IPS DF 19.7 (cell line): Measurements from ENCODE around the gene CDK8.
"Not testable (repeated sequence)": the region's sequence is repeated elsewhere in the genome, so short reads cannot be mapped to it uniquely, and the experiment has no call there.

Source experiments
- DNase-seq: peaks from one replicate; pipeline ENCODE4 v3.0.0-alpha.2; 2013; ENCODE audit warnings: low read depth, low spot score

The CDK8 gene

GRCh38 chr13:26253262-26253786 lies 605 bp upstream of the CDK8 start:
- no peak for DNase-seq

- DNase-seq, result no peak
Observed at GRCh38 chr13:26254583-26255111, 718 bp downstream of the CDK8 start.

- no peak for DNase-seq
Observed at GRCh38 chr13:26255115-26255514, 1.2 kb downstream of the CDK8 start.

- no peak for DNase-seq
Observed at GRCh38 chr13:26255691-26256277, 1.9 kb downstream of the CDK8 start.

GRCh38 chr13:26257049-26257448 lies 3.1 kb downstream of the CDK8 start:
- DNase-seq, result no peak

GRCh38 chr13:26259634-26260033 lies 5.7 kb downstream of the CDK8 start:
- no peak for DNase-seq

GRCh38 chr13:26262156-26262555 lies 8.2 kb downstream of the CDK8 start:
- no peak for DNase-seq

- no peak for DNase-seq
Observed at GRCh38 chr13:26266311-26266710, 12.4 kb downstream of the CDK8 start.

- no peak for DNase-seq
Observed at GRCh38 chr13:26270707-26271106, 16.8 kb downstream of the CDK8 start.

GRCh38 chr13:26272621-26273020 lies 18.7 kb downstream of the CDK8 start:
- no peak for DNase-seq

- no peak for DNase-seq
Observed at GRCh38 chr13:26280295-26280694, 26.4 kb downstream of the CDK8 start.

- no peak for DNase-seq
Observed at GRCh38 chr13:26280822-26281221, 26.9 kb downstream of the CDK8 start.

- DNase-seq, result not testable (repeated sequence)
Observed at GRCh38 chr13:26285911-26286310, 32.0 kb downstream of the CDK8 start.

- DNase-seq, result not testable (repeated sequence)
Observed at GRCh38 chr13:26288838-26289237, 34.9 kb downstream of the CDK8 start.

GRCh38 chr13:26295812-26296211 lies 41.9 kb downstream of the CDK8 start:
- no peak for DNase-seq

GRCh38 chr13:26299168-26299750 lies 45.3 kb downstream of the CDK8 start:
- DNase-seq, result no peak

GRCh38 chr13:26300140-26300539 lies 46.2 kb downstream of the CDK8 start:
- DNase-seq, result no peak

GRCh38 chr13:26305676-26306075 lies 51.7 kb downstream of the CDK8 start:
- no peak for DNase-seq

- DNase-seq, result no peak
Observed at GRCh38 chr13:26307701-26308100, 53.8 kb downstream of the CDK8 start.

GRCh38 chr13:26308250-26308649 lies 54.3 kb downstream of the CDK8 start:
- no peak for DNase-seq

- no peak for DNase-seq
Observed at GRCh38 chr13:26308836-26309235, 54.9 kb downstream of the CDK8 start.

GRCh38 chr13:26310003-26310402 lies 56.1 kb downstream of the CDK8 start:
- no peak for DNase-seq

GRCh38 chr13:26310470-26310869 lies 56.5 kb downstream of the CDK8 start:
- no peak for DNase-seq
